ENCODE measurements around the gene TMEM82.

The TMEM82 gene

DNA sequence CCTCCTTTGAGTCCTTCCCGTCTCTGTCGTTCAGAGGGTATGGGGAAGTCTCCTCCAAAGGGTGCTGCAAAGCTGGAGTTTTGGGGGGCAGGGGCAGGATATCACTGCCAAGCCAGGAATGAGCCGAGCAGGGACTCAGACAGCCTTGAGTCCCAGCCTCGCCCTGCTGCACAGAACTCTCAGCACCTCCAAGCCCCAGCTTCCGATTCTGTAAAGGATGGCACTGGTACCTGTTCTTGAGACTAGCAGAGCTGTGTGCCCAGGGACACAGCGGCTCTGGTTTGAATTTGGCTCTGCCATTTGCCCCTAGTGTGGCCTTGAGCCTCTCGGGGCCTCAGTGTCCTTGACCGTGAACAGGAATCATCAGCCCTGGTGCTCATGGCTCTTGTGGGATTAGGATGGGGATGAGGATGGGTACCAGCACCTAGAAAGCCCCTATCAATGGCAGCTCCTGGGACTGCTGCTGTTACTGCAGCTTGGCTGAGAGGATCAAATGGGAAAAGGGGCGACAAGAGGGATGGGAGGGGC is 14.8 kb downstream of the TMEM82 start:
- DNase-seq (ENCODE audit: low read depth), result no peak

DNA sequence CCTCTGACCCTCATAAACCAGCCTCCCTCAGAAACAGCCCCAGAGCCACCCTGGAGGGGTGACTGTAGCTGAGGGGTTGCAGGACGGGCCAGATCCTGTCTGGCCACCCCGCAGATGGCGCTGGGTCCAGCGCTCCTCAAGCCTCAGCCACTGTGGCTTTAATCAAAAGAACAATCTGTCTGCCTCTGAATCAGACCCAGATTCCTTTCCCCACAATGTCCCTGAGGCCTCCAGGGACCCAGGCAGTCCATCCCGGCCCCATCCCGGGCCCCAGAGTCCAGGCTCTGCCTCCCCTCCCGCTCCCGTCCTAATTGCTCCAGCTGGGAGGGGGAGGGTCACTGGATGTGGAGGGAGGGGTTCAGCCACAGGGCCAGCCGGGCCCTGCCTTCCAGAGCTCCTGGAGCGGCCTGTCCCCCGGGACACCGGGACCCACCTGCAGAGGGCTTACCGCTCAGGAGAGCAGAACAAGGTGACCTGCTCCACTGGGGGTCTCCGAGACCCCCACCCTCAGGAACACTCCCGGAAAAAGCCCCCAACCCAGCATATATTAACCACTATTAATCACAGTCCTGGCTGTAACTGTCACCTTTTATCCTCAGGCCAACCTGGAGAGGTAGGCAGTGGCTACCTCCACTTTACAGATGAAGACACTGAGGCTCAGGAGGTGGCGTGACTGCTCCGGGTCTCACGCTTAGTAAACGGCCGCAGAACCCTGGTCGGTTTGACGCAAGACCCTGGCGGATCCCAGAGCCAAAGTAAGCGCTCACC is 15.5 kb downstream of the TMEM82 start:
- DNase-seq (ENCODE audit: low read depth), result peak; percentile 75

DNA sequence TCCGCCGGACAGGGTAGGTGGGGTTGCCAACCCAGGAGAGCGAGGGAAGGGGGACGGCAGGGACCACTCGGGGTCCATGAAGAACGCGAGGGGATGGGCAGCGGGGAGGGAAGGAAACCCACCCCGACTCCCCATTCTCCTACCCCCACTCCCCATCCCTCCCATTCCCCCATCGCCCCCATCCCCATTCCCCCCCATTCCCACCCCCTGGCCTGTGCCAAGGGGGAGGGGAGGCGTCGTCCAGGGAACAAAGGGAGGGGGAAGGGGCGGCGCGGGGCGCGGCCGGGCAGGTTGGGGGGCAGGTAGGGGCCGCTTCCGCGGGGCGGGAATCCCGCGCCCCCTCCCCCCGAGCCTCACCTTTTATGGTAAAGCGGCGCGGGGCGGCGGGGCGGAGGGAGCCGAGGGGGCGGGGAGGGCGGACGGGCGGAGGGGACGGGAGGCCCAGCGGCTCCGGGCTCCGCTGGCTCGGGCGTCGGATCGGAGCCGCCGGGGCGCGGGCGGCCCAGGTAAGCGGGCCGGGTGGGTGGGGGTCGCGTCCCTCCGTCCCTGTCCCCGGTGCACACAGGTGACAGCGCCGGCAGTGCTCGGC is 16.1 kb downstream of the TMEM82 start, which contains the start of gene FBLIM1:
FBLIM1 (plus strand) TSS at position 453 of the 589 bp plus-strand sequence. CDS start 6,189 bp downstream, outside the sequence.
- DNase-seq (ENCODE audit: low read depth), result peak; percentile 55

DNA sequence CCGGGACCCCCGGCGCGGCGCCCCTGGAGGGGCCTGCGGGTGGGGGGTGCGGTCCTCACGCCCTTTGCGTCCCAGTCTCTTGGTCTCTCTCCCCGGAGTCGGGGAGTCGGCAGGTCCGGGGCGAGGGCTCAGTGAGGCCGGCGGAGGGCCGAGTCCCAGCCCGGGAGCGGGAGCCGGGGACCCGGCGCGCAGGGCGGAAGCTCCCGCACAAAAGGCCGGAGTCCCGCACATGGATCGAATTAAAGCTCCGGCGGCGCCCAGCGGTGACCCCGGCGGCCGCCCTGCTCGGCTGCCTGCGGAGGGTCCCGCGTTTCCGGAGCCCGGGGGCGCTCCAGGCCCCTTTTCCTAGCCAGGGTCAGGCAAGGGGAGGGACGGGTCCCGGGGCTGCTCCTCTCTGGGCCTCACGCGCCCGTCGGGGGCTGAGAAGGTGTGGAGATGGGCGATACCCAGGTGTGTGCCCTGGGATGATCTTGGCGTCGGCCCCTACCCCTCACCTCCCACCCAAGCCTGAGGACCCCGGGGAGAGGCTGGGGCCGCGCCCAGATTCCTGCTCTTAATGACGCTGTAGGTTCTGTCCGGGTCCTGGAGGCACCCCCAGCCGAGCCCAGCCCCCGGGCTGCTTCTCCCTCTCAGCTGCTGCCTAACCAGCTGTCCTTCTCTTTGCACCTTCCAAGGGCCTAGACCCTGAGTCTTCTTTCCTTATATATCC is 16.8 kb downstream of the TMEM82 start:
- DNase-seq (ENCODE audit: low read depth), result peak; percentile 46

DNA sequence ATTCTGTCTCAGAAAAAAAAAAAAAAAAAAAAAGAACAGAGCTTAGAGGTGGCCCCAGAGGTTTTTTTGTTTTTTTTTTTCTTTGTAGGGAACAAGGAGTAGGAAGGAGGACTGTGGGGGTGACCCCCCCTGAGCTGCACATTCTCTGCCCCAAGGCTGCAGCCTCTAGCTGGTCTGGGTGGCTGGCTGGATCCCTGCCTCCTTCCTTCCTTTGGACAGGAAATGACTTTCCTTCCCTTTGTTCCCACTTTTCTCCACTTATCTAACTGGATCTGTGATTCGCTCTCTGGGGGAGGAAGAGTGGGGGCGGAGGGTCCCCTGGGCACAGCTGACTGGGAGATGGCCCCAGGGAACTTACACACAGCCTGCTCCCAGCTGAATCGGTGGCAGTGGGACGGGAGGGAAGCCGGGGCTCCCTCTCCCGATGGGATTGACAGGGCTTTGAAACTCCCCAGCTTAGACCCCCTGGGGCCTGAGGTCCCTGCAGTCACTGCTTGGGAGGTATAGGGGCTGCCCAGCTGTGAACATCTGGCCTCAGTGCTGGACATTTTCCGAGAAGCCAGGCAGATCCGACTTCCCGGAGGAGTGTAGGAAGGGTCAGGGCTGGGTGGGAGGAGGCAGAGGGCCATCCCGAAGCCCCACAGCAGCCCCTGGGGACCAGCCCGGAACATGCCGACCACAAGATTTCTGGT is 18.4 kb downstream of the TMEM82 start:
- peak; percentile 94 for DNase-seq (ENCODE audit: low read depth)

DNA sequence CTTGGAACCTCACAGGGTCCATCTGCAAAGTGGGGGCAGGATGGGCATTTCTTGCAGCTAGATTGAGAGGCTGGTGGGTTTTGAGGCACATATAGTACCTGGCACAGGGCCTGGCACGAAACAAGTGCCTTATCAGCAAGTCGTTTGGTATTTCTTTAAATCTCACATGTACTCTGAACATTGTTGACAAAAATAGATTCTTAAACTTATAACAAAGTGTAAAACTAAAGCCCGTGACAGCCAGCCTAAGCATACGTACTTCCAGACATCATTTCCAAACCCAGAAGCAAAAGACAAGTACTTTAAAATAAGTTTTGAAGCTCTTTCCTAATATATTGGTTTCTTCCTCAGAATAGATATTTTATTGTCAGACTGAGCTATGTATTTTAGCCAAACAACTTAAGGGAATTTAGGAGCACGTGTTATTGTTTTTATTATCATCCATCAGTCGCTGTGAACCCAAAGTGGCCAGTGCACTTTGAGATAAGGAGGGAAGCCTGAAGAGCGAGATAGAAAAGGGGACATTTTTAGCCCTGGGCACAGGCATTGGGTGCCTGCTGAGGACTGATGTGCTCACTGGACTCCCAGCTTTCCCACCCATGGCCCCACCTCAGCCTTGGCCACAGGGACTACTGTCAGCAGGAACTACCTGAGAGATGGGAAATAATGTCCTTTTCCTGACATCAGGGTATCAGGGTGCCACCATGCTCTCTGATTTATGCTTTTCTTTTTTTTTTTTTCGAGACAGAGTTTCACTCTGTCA is 19.2 kb downstream of the TMEM82 start:
- no peak for DNase-seq (ENCODE audit: low read depth)

DNA sequence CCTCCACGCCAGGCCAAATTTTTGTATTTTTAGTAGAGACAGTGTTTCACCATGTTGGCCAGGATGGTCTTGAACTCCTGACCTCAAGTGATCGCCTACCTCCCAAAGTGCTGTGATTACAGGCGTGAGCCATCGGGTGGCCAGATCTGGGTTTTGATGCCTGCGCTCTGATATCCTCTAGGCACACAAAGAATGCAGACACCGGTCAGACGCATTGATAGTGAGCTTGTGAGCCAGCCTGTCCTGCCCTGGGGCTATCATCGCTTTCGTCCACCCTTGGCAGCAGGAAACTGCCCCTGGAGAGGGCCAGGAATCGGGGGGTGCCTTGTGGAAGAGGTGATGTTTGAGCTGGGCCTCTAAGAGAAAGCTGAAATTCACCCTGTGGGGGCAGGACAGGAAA is 20.2 kb downstream of the TMEM82 start:
- peak; percentile 27 for DNase-seq (ENCODE audit: low read depth)

DNA sequence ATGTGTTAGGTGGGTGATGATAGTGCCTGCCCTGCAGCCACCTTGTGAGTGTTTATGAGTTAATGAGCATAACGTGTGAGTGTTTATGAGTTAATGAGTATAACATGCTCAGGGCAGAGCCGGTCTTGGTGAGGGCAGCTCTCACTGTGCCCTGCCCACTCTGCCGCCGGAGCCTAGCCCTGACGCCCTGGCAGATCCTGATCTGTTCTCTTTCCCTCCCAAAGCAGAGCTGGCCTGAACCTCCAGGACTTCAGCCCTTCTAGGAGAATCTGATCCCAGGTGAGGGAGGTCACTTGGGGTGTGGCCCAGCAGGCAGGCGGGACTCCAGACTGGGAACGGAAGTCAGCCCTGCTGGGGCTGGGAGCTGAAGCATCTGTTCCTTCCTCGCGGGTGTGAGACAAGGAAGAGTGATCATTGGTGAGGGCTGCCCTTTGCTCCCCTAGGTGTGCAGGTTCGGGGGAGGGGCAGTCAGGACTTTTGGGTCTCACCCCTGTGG is 22.0 kb downstream of the TMEM82 start:
- no peak for DNase-seq (ENCODE audit: low read depth)

DNA sequence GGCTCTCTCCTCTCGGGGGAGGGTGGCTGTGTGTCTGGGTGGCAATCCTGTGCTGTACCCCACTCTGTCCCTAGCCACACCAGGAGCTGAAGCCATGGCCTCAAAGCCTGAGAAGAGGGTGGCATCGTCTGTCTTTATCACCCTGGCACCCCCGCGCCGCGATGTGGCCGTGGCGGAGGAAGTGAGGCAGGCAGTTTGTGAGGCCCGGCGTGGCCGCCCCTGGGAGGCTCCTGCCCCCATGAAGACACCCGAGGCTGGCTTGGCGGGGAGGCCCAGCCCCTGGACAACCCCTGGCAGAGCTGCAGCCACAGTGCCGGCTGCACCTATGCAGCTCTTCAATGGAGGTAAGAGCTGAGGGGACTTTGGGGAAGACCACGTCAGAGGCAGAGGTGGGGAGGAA is 22.6 kb downstream of the TMEM82 start:
- DNase-seq (ENCODE audit: low read depth), result no peak

DNA sequence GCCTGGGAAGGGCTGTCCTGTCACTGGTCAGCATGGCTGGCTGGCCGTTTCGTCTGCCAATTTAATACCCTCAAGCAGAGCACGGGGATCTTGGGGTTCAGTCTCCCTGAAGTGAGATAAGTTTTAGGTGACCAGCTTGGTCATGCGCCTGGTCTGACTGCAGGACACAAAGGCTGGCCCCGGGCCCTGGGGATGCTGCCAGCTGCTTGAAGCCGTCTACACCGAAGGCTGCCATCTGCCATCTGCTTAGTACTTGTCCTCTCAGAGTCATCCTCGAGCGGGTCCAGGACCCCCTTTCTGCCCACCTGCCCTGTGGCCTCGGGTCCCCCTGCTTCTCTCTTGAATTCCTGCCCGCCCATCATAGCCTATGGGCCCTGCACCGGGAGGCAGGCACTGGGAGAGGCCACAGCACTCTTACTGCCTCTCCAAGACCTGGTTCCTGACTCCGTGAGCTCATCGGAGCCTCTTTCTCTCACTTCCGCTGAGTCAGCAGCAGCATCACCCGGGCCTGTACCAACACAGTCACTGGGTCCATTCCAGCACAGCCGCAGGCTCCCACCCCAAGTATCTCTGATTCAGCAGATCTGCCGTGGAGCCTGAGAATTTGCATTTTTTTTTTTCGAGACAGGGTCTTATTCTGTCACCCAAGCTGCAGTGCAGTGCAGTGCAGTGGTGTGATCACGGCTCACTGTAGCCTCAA is 23.3 kb downstream of the TMEM82 start:
- DNase-seq (ENCODE audit: low read depth), result no peak

DNA sequence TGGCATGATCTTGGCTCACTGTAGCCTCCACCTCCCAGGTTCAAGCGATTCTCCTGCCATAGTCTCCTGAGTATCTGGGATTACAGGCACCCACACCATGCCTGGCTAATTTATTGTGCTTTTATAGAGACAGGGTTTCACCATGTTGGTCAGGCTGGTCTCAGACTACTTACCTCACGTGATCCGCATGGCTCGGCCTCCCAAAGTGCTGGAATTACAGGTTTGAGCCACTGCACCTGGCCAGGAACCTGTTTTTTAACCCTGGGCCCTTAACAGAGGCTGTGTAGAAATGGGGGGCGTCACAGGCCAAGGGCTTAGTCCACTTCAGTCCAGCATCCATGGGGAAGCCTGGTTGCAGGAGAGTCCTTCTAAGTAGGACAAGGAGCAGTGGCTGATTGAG is 25.6 kb downstream of the TMEM82 start:
- no peak for DNase-seq (ENCODE audit: low read depth)

DNA sequence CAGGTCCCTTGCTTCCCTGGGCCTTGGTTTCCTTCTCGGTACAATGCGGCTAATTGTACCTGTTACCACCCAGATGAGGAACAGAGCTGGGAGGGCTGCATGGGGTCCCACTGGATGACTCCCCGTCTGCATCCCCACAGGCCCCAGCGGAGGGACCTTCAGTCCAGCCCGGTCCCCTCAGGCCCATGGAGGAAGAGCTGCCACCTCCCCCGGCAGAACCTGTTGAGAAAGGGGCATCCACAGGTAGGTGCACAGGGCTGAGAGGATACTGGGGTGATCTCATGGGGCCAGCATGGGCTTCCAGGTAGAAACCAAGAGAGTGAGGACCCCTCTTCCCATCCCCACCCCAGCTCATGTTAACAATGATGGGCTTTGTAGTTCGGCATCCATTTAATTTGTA is 26.1 kb downstream of the TMEM82 start:
- no peak for DNase-seq (ENCODE audit: low read depth)

DNA sequence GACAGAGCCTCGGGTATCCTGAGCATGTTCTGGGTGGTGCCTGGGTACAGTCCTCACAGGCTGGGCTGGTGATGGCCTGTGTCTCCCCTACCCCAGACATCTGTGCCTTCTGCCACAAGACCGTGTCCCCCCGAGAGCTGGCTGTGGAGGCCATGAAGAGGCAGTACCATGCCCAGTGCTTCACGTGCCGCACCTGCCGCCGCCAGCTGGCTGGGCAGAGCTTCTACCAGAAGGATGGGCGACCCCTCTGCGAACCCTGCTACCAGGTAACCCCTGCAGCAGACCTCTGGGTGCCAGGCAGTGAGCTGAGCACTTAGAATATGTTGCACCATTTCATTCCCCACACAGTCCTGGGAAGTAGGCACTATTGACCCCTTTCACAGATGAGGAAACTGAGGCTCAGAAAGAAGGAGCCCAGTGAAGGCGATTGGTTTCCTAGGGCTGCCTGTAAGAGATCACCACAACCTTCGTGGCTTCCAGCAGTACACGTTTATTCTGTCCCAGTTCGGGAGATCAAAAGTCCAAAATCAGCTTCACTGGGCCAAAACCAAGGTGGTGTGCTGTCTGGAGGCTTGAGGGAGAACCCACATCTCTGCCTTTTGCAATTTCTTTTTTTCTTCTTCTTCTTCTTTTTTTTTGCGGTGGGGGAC is 28.1 kb downstream of the TMEM82 start:
- DNase-seq (ENCODE audit: low read depth), result no peak

DNA sequence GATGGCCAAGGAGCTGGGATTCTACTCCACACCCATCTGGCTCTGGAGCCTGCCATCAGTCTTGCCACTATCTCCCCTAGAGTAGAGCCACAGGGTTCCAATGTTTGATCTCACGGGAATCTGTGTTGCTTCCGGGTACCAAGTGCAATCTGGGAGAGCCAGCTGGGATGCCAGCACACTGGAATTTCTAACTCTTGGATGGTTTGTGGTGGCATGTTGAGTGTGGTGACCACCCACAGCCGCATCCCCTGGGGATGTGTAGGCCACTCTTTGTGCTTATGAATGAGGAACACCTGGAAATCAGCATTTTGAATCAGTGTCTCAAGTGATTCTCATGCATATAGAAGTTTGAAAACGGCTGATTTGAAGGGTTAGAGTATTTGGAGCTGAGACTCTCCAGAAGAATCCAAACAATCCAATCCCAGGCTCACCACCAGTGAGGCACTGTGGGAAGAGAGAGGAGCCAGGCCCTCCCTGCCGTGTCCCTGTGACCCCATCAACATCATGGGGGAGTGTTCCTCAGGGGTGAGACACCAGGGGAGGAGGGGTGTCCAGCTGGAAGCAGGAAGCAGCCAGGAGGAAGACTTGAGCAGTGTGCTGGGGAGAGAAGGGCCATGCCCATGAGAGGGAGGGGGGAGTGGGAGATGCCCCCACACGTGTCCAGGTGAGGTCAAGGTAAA is 29.7 kb downstream of the TMEM82 start:
- DNase-seq (ENCODE audit: low read depth), result no peak

DNA sequence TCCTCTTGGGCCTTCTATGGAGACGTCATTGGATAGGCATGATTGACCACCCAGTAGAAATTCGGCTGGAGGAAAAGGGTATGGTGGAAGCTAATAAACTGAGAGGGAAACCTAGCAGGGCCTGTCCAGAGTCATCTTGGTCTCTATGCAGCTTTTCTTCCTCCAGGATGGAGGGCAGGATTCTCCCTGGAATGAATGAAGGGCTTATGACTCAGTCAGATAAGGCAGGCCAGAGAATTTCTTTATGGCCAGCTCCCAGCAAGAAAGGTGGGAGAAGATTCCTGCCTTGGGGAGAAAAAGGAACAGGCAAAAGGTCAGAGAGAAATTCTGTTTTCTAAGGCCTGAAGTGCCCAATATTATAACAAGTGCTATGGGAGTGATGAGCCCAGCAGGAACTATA is 33.4 kb downstream of the TMEM82 start:
- no peak for DNase-seq (ENCODE audit: low read depth)

DNA sequence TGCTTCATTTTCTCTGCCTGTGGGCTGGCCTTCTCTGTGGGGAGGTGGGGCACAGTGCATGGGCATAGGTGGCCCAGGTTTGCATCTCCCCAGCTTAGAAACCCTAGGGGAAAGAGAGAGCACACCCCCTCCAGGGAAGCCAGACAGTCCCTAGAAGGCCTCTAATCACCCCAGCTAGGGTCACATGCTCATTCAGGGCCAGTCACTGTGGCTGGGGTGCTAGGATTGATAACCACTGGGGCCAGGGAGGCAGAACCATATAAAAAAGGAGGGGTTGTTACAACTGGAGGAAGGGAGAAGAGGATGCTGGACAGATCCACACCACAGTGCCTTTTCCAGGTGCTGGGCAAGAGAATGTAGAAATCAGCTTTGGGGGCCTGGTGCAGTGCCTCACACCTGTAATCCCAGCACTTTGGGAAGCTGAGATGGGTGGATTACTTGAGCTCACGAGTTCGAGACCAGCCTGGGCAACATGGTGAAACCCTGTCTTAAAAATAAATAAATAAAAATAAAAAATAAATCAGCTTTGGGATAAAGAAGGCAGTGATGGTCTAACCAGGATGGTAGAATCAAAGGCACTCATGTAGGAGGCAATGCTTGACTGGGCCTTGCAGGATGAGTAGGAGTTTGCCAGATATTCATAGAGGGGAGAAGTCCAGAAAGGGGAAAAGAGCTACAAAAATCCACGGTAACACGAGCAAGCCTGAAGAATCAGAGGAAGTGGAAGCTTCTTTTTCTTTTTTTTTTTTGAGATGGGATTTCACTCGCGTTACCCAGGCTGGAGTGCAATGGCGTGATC is 35.8 kb downstream of the TMEM82 start:
- DNase-seq (ENCODE audit: low read depth), result no peak

DNA sequence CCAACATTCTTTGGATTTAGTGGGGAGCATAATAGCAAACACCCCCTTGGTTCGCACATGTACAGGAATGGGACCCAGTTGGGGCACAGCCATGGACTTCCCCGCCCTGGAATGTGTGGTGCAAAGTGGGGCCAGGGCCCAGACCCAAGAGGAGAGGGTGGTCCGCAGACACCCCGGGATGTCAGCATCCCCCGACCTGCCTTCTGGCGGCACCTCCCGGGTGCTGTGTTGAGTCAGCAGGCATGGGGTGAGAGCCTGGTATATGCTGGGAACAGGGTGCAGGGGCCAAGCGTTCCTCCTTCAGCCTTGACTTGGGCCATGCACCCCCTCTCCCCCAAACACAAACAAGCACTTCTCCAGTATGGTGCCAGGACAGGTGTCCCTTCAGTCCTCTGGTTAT is 43.4 kb downstream of the TMEM82 start:
- no peak for DNase-seq (ENCODE audit: low read depth)

DNA sequence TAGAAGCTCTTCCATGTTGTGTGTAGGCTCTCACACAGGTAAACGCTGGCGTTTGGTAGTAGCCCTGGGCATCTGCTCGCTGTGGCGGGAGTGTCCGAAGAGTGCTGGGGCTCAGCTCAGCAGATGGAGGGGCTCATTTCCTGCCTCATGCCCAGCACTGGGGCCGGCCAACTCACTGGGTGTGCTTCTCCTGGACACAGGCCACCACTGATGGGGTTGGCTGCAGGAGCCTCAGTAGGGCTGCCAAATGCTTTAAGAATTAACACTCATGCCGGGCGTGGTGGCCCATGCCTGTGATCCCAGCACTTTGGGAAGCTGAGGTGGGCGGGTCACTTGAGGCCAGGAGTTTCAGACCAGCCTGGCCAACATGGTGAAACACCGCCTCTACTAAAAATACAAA is 44.3 kb downstream of the TMEM82 start:
- peak; percentile 73 for DNase-seq (ENCODE audit: low read depth)

Data from EH (cell line).